Measurements from ENCODE around the gene OR2T34.
"Not testable (repeated sequence)": the region's sequence is repeated elsewhere in the genome, so short reads cannot be mapped to it uniquely, and the experiment has no call there.

Gene OR2T34

GRCh38 chr1:248551027-248551426, 23.5 kb downstream of the OR2T34 start:
- DNase-seq = not testable (repeated sequence)

- DNase-seq = not testable (repeated sequence)
Observed at GRCh38 chr1:248547383-248547782, 27.2 kb downstream of the OR2T34 start.

- DNase-seq = not testable (repeated sequence)
Observed at GRCh38 chr1:248537449-248537848, 37.1 kb downstream of the OR2T34 start.

Measured in fibroblast of skin of abdomen (primary cell).